NB4 (cell line): Measurements from ENCODE around the gene DNAJC1.

Experiments
- DNase-seq: peaks from one replicate; pipeline ENCODE4 v3.0.0; 2010; ENCODE audit warnings: low read depth
- H3K4me3 ChIP-seq: one replicate; pipeline ENCODE4 v1.5.1; 2011; ENCODE audit warnings: mild to moderate bottlenecking, low read depth, low read length, moderate library complexity
- MAX ChIP-seq: IDR thresholded peaks from 2 replicates; pipeline ENCODE4 v1.6.1; 2011; ENCODE audit warnings: low read depth, low read length
- MYC ChIP-seq: IDR thresholded peaks from 2 replicates; pipeline ENCODE4 v1.6.1; 2011; ENCODE audit warnings: low read depth, low read length
- POLR2A ChIP-seq: IDR thresholded peaks from 2 replicates; pipeline ENCODE4 v1.6.1; 2011; ENCODE audit warnings: mild to moderate bottlenecking; ENCODE audit not compliant: insufficient read length; ENCODE audit errors: extremely low read depth
- TF ChIP-seq, protein P1 (sequence below): IDR thresholded peaks from one replicate; pipeline ENCODE4 v1.5.1; 2012; ENCODE audit warnings: low read depth, low read length

Gene DNAJC1

DNA sequence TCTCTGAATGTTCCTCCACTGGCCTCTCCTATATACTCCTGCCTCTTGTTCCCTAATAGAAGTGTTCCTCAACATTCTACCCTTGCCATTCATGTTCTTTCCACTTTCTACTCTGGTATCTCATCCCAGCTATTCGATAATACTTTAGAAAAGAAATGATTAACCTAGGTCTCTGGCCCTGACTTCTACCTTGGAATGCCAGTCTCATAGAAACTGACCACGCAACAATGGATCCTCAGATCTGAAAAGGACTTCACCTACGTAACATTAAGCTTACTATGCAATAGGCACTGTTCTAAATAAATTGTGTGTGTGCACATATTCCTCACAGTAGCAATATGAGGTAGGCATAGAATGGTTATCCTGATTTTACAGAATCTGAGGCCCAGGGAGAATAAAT, 234.5 kb downstream of the DNAJC1 start:
- DNase-seq, result no peak
- TF ChIP-seq POLR2A (no peak), MYC (no peak), MAX (no peak)
- TF ChIP-seq, protein P1, sequence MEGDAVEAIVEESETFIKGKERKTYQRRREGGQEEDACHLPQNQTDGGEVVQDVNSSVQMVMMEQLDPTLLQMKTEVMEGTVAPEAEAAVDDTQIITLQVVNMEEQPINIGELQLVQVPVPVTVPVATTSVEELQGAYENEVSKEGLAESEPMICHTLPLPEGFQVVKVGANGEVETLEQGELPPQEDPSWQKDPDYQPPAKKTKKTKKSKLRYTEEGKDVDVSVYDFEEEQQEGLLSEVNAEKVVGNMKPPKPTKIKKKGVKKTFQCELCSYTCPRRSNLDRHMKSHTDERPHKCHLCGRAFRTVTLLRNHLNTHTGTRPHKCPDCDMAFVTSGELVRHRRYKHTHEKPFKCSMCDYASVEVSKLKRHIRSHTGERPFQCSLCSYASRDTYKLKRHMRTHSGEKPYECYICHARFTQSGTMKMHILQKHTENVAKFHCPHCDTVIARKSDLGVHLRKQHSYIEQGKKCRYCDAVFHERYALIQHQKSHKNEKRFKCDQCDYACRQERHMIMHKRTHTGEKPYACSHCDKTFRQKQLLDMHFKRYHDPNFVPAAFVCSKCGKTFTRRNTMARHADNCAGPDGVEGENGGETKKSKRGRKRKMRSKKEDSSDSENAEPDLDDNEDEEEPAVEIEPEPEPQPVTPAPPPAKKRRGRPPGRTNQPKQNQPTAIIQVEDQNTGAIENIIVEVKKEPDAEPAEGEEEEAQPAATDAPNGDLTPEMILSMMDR, result no peak
- no peak overlapping the region for H3K4me3 ChIP-seq

DNA sequence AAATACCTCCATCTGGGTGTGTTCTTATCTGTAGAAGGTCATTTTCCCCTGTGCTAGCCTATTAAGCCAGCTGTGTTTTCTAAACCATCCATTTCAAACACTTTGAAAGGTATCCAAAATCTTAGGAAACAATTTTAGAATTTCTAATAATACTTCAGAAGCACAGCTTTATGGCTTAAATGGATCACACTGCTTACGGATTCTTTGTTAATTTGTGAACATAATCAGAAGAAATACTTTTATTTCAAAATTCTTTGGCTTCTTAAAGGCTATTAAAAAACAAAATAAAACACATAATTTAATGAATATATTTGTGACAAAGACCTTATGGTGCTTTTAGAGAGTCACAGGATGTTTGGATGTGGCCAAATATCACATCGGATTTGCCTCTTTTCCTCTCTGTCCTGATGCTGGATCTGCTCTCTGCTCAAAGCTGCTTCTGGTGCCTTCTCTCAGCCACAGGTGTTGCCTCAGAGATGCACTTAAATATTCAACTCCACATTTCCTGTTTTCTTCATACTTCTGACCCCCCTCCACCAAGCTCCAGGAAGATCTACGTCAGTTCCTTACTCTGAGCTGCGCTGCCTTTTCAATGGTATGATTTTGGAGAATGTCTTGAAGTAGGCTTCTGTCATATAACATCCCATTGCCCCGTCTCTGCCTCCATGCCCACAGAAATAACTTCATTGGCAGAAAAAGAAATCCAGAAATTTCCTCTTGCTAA, 238.9 kb downstream of the DNAJC1 start:
- no peak overlapping the region for H3K4me3 ChIP-seq
- TF ChIP-seq POLR2A (no peak), MAX (no peak), MYC (no peak)
- TF ChIP-seq, protein P1, result no peak
- DNase-seq, result no peak

DNA sequence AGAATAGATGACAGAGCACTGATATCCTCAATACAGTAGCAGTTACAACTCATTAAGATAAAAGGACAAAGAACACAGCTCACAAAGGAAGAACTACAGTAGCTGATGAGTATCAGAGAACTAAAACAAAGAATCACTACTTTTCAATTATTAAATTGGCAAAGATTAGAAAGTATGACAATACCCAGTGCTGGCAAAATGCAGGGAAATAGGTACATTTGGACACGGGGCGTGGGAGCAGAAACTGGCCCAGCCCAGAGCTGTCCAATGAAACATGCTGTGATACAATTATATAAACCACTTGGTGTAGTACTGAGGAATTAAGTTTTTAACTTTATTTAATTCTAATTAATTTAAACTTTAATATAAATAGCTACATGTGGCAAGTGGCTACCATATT, 243.2 kb downstream of the DNAJC1 start:
- no peak for DNase-seq
- TF ChIP-seq, protein P1, result no peak
- TF ChIP-seq MYC (no peak), MAX (no peak), POLR2A (no peak)
- no peak overlapping the region for H3K4me3 ChIP-seq

DNA sequence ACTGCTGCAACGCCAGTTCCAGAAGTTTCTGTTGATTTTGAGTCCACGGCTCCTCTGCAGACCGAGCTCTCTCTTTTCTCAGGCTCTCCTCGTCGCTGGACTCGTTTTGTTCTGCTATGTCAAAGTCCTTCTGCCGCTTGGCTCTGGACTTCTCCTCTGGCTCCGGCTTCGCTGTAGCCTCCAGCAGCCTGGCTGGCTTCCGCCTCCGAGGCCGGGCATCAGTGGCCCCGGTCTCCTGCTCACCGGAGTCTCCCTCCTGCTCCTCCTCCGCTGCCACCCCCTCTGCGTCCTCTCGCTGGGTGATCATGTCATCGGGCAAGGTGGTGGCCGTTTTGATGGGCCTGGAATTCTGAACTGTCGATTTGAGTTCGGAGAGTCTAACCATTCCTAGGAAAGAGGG, 244.3 kb downstream of the DNAJC1 start:
- no peak for DNase-seq
- no peak for TF ChIP-seq MYC
- TF ChIP-seq, protein P1, result no peak
- TF ChIP-seq POLR2A, result no peak
- H3K4me3 ChIP-seq, result no peak overlapping the region

DNA sequence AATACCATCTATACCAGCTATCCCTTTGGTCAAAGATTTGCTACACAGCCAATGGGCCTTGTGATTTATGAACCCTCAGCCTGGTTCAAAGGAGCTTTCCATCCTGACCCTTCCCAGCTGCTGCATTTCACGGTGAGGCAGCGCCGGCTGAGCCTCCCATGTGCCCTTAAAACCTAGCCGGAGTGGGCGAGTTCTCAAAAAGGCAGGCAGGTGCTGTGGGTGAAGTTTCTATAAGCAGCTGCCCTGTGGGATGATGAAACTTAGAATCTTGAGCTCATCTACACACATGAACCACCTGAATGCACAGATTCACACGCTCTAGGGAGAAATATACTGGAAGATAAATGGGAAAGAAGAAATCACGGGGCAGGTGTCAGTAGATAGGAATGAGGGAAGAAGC, 244.8 kb downstream of the DNAJC1 start:
- H3K4me3 ChIP-seq, result no peak overlapping the region
- DNase-seq, result no peak
- no peak for TF ChIP-seq POLR2A
- no peak for TF ChIP-seq MYC
- TF ChIP-seq, protein P1, result no peak
- TF ChIP-seq MAX, result no peak

GRCh38 chr10:21758239-21758638, 245.3 kb downstream of the DNAJC1 start:
- no peak overlapping the region for H3K4me3 ChIP-seq
- no peak for DNase-seq
- no peak for TF ChIP-seq MYC
- TF ChIP-seq, protein P1, result no peak
- TF ChIP-seq MAX, result no peak
- TF ChIP-seq POLR2A, result no peak
